ENCODE measurements around the gene ARRDC3. TPM values are rescaled to one million over a fixed set of nuclear protein-coding genes. Genes with fewer than 3 reads are reported as not detected.

Gene ARRDC3
- total and polyA plus RNA-seq, 9 of the 15 experiments (the other 6 are each of a cell fraction or from before 2014, with no cell fraction given): 15.3 to 58.1 (median 39.4) TPM

DNA sequence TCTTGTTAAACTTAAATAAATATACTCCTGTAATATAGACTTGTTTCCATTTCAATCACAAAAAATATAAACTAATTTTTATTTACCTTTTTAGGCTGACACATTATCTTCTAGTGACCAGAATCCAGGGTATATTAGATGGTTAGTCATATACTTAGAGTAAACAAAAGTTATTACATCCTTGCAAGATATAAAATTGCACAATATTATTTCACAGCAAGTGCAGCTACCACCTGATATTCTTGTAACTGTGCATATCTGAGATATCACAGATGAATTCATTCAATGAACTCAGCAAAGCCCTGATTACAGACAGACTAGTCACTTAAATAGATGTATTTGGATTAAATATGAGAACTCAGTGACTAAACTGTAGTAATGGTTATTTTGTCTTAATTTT is 25.6 kb upstream of the ARRDC3 start:
- H3K79me2 ChIP-seq (ENCODE audit: control insufficient read depth, insufficient read depth, low read length): no peaks in the 10 kb centered on the region
- DNase-seq (ENCODE audit: extremely low read depth in 1 of 4, low spot score in 3 of 4): no peak
- no peaks in the 10 kb centered on the region for H3K27me3 ChIP-seq (ENCODE audit: control insufficient read depth in 2 of 2, insufficient read depth in 2 of 2, low read length in 2 of 2)
- H3K9ac ChIP-seq (ENCODE audit: insufficient read depth in 1 of 2, low read depth in 2 of 2, low read length in 2 of 2): no peak overlapping the region
- no peaks in the 10 kb centered on the region for H3K36me3 ChIP-seq (ENCODE audit: control insufficient read depth, insufficient read depth, low read length)
- CTCF ChIA-PET (ENCODE audit: low intra/inter-chr PET ratio): no interaction called here
- POLR2A ChIA-PET: no interaction called here
- no peak overlapping the region for H3K4me3 ChIP-seq
- H3K4me1 ChIP-seq (replicated peaks in 1 of 2; ENCODE audit: control insufficient read depth in 2 of 2, insufficient read depth in 2 of 2, low read length in 2 of 2): no peaks in the 10 kb centered on the region
- no TSS peak for BruUV-seq (replicated peaks)
- FAIRE-seq: no peak
- in situ Hi-C loops (cut with MboI) (no loop called here), intact Hi-C loops (cut with micrococcal nuclease) (no loop called here)
- TF ChIP-seq, protein P1, sequence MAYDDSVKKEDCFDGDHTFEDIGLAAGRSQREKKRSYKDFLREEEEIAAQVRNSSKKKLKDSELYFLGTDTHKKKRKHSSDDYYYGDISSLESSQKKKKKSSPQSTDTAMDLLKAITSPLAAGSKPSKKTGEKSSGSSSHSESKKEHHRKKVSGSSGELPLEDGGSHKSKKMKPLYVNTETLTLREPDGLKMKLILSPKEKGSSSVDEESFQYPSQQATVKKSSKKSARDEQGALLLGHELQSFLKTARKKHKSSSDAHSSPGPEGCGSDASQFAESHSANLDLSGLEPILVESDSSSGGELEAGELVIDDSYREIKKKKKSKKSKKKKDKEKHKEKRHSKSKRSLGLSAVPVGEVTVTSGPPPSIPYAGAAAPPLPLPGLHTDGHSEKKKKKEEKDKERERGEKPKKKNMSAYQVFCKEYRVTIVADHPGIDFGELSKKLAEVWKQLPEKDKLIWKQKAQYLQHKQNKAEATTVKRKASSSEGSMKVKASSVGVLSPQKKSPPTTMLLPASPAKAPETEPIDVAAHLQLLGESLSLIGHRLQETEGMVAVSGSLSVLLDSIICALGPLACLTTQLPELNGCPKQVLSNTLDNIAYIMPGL (CRISPR knock-in tag; IDR thresholded peaks at IDR 0.05): no peak
- TF ChIP-seq CEBPB (tag; IDR thresholded peaks at IDR 0.05) (peak; percentile 40; the same call in 1 of the 2 replicates), ZZZ3 (IDR thresholded peaks at IDR 0.05) (no peak), CEBPG (CRISPR knock-in tag; IDR thresholded peaks at IDR 0.05) (no peak), CEBPG (tag; conservative IDR thresholded peaks at IDR 0.05 in 1 of 2, IDR thresholded peaks at IDR 0.05 in 1 of 2) (peak in 1 of 2 experiments; percentile 42; a peak in 1 of 4 replicates)
- no peak overlapping the region for H3K27ac ChIP-seq (ENCODE audit: extremely low read depth, low read depth, low read length)
- H2AFZ ChIP-seq (ENCODE audit: low read depth, low read length): no peak overlapping the region
- H3K4me2 ChIP-seq (ENCODE audit: insufficient read depth, low read length): no peak overlapping the region
- H3K9me1 ChIP-seq (ENCODE audit: control insufficient read depth, insufficient read depth, low read length): no peaks in the 10 kb centered on the region
- H3K9me3 ChIP-seq (replicated peaks; ENCODE audit: control insufficient read depth, insufficient read depth, low read depth, low read length): no peaks in the 10 kb centered on the region
- ATAC-seq: no peak
- no peaks in the 10 kb centered on the region for H4K20me1 ChIP-seq (replicated peaks; ENCODE audit: control insufficient read depth, insufficient read depth, low read length)
